ENCODE data around the gene LCP1.

Gene LCP1

DNA sequence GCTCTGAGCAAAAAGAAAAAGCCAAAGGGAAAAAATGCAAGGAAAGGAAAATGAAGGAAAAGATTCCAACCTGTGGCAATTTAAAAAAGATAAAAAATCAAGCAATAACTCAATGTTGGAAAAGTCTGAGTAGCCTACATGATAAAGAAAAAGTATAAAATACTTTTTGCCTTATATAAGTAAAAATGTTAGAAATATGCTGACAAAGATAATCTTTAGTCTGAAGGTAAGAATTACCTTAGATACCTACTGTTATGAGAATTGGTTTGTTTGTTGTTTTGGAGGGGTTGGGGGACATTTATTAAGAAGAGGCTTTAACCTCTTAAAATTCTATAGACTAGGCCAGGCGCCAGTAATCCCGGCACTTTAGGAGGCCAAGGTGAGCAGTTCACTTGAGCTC is 47.5 kb downstream of the LCP1 start:
- in situ Hi-C loops (cut with HindIII; ENCODE audit: low sequenced_read_pairs): no loop called here
- TF ChIP-seq, protein P1, sequence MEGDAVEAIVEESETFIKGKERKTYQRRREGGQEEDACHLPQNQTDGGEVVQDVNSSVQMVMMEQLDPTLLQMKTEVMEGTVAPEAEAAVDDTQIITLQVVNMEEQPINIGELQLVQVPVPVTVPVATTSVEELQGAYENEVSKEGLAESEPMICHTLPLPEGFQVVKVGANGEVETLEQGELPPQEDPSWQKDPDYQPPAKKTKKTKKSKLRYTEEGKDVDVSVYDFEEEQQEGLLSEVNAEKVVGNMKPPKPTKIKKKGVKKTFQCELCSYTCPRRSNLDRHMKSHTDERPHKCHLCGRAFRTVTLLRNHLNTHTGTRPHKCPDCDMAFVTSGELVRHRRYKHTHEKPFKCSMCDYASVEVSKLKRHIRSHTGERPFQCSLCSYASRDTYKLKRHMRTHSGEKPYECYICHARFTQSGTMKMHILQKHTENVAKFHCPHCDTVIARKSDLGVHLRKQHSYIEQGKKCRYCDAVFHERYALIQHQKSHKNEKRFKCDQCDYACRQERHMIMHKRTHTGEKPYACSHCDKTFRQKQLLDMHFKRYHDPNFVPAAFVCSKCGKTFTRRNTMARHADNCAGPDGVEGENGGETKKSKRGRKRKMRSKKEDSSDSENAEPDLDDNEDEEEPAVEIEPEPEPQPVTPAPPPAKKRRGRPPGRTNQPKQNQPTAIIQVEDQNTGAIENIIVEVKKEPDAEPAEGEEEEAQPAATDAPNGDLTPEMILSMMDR (IDR thresholded peaks at IDR 0.05; ENCODE audit: low read depth, low read length, missing control alignments): no peak
- H3K4me3 ChIP-seq (ENCODE audit: low read depth, low read length): no peak overlapping the region
- no peak for DNase-seq (ENCODE audit: low read depth)

DNA sequence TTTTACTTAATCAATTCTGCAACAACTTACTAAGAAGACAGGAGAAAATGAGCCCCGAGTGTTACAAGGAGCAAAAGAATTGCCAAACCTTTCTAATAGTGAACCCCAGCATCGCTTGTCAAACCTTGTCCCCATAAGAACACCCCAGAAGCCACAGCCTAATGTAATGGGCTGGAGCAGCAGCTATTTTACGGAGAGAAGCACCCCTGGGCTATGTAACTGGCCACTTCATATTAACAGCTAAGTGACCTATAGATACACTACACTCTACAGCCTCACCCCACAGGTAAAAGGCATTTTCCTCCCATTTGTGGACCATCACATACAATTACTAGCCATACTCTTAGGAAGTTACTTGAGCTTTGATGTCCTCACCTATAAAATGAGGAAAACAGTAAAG is 49.9 kb downstream of the LCP1 start:
- TF ChIP-seq, protein P1 (IDR thresholded peaks at IDR 0.05; ENCODE audit: low read depth, low read length, missing control alignments): no peak
- no peak for DNase-seq (ENCODE audit: low read depth)
- no peak overlapping the region for H3K4me3 ChIP-seq (ENCODE audit: low read depth, low read length)
- in situ Hi-C loops (cut with HindIII; ENCODE audit: low sequenced_read_pairs): no loop called here

DNA sequence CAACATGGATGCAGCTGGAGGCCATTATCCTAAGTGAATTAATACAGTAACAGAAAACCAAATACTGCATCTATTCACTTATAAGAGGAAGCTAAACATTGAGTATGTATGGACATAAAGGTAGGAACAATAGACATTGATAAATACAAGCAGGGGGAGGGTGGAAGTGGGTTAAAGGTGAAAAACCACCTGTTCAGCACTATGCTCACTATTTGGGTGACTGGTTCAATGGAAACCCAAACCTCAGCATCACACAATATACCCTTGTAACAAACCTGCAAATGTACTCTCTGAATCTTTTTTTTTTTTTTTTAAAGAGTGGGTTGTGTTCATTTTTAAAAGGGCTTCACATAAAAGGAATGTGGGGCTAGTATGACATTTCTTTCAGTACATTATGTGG is 50.3 kb downstream of the LCP1 start:
- no peak for DNase-seq (ENCODE audit: low read depth)
- in situ Hi-C loops (cut with HindIII; ENCODE audit: low sequenced_read_pairs): no loop called here
- no peak overlapping the region for H3K4me3 ChIP-seq (ENCODE audit: low read depth, low read length)
- TF ChIP-seq, protein P1 (IDR thresholded peaks at IDR 0.05; ENCODE audit: low read depth, low read length, missing control alignments): no peak

DNA sequence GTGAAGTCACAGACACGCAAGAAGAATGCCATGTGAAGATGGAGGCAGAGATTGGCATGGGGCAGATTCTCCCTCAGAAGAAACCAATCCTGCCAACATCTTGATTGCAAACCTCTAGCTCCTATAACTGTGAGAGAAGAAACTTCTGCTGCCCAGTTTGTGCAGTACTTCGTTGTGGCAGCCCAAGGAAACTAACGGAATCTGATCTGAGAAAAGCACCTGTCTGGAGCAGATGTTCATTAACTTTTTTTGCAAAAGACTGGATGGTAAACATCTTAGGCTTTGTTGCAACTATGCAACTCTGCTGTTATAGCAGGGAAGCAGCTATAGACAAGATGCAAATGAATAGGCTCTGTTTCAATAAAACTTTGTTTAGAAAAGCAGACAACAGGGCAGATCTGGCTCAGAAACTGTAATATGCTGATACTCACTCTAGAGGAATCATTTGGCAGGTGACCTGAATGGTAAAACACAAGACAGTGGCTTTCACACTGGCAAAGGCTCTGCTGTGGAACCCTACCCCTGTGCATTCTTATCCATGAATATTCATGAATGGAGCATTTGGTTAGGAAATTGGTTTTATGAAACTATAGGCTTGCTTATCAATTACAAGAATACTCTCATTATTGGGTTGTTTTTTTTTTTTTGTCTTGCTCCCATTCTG is 51.9 kb downstream of the LCP1 start:
- DNase-seq (ENCODE audit: low read depth): no peak
- TF ChIP-seq, protein P1 (IDR thresholded peaks at IDR 0.05; ENCODE audit: low read depth, low read length, missing control alignments): no peak
- in situ Hi-C loops (cut with HindIII; ENCODE audit: low sequenced_read_pairs): no loop called here
- H3K4me3 ChIP-seq (ENCODE audit: low read depth, low read length): no peak overlapping the region

DNA sequence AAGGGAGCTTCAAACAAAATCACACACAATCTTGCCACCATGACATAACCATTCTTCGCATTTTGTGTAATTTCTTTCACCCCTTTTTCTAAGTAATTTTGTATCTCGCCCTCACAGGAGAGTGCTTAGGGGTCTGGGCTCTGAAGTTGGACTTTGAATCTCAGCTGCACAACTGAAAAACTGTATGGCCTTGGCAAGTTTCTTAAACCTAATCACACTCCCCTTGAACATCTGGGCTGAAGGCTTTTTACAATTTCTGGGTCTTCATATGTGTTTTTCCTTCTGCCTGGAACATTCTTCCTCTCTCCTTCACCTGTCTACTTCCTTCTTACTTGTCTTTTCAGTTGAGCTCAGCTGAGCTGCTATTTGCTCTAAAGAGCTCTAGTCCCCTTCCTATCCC is 52.9 kb downstream of the LCP1 start:
- DNase-seq (ENCODE audit: low read depth): no peak
- TF ChIP-seq, protein P1 (IDR thresholded peaks at IDR 0.05; ENCODE audit: low read depth, low read length, missing control alignments): no peak
- no peak overlapping the region for H3K4me3 ChIP-seq (ENCODE audit: low read depth, low read length)
- in situ Hi-C loops (cut with HindIII; ENCODE audit: low sequenced_read_pairs): no loop called here

DNA sequence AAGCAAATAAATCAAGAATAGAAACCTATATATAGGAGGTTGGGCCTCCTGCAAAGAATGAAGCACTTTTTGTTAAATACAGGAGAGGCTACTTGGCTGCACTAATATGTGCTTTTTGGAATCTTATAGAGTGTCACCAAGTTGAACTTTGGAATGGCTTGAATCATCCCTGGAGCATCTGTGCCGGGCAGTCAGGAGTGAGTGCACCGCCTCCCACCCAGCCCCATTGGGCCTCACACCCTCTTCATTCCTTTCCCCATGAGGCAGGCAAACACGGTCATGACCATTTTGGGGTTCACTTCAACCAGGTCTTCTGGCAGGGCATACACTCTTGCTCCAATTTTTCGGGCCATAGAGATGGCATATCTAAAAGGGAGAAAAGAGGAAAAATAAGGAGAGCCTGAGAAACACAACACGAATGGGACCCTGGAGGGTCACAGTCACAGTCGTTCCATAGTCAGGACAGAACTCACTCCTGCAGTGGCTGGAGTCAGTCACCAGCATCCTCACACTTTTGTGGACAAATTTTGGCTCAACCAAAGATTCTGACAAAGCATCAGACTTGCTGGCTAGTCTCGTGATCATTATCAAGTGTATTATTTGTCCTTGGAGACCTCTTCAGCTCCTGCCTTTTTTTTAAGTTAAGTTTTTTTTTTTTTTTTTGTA is 54.5 kb downstream of the LCP1 start:
- TF ChIP-seq, protein P1 (IDR thresholded peaks at IDR 0.05; ENCODE audit: low read depth, low read length, missing control alignments): no peak
- in situ Hi-C loops (cut with HindIII; ENCODE audit: low sequenced_read_pairs): no loop called here
- no peak overlapping the region for H3K4me3 ChIP-seq (ENCODE audit: low read depth, low read length)
- no peak for DNase-seq (ENCODE audit: low read depth)

Measured in astrocyte of the cerebellum (primary cell).